Islet of Langerhans (tissue), 1 donor: ENCODE measurements around the gene ZRANB1.

ENCODE experiments used
- FAIRE-seq: peaks from one replicate; lab custom pipeline; 2011; peaks lifted over from hg19 to GRCh38; lab: Jason Lieb, UNC

Gene ZRANB1

GRCh38 chr10:125021686-125022344 is 79.9 kb downstream of the ZRANB1 start:
- no peak for FAIRE-seq

DNA sequence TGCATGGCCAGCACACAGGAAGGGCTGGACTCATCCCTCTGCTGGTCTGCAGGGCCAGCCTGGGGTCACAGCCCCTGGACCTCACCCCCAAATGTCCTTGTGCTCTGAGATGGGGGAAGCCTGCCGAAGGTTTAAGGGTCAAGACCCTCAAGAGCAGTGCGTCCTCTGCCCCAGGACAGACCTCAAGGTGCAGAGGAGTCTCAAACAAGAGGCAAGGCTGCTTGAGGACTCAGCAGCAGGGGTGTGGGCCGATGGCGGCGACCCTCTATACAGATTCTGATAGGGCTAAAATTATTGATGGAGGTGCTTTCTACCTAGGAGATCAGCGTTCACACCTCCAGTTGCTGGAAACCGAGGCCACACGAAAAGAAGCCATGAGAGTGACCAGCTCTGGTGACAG is 80.7 kb downstream of the ZRANB1 start:
- no peak for FAIRE-seq

DNA sequence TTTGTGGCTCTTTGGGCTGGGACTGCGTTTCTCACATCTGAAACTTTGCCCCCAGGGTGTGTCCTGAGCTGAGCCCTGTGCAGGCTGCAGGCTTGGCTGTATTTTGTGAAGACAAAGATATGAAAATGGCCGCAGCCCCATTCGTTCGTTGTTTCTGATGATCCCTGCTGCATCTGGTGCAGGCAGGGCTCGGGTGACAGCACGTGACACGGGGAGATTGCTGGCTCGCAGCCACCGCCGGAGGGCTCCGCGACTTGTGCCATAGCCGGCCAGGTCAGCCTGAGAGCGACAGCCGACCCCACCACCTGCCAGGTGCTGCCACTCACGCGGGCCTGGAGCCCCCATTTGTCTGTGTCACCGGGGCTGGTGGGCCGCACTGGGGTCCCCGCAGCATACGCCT is 81.3 kb downstream of the ZRANB1 start:
- no peak for FAIRE-seq

GRCh38 chr10:125023862-125024496 is 82.1 kb downstream of the ZRANB1 start:
- FAIRE-seq, result no peak

GRCh38 chr10:125024497-125025234 is 82.7 kb downstream of the ZRANB1 start:
- FAIRE-seq, result peak; percentile 85

DNA sequence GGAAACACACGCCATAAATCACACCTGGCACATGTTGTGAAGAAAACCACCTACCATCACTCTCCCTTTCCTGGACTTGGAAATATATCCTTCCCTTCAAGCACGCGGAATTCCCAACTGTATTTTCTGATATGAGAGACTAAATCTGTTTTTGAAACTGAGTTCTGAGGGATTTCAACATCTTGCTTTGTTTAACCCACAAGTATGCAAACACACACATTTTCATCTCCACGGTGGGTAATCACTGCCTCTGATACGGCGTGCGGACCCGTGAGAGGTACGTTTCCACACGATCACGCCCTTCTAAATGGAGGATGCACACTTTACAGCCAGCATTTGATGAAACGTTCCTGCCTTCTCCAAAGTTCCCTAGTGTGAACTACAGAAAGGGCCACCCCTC is 83.4 kb downstream of the ZRANB1 start:
- no peak for FAIRE-seq

- FAIRE-seq, result no peak
These were observed 84.4 kb downstream of the ZRANB1 start for GRCh38 chr10:125026036-125026931.

GRCh38 chr10:125026974-125027735 is 85.2 kb downstream of the ZRANB1 start:
- no peak for FAIRE-seq

DNA sequence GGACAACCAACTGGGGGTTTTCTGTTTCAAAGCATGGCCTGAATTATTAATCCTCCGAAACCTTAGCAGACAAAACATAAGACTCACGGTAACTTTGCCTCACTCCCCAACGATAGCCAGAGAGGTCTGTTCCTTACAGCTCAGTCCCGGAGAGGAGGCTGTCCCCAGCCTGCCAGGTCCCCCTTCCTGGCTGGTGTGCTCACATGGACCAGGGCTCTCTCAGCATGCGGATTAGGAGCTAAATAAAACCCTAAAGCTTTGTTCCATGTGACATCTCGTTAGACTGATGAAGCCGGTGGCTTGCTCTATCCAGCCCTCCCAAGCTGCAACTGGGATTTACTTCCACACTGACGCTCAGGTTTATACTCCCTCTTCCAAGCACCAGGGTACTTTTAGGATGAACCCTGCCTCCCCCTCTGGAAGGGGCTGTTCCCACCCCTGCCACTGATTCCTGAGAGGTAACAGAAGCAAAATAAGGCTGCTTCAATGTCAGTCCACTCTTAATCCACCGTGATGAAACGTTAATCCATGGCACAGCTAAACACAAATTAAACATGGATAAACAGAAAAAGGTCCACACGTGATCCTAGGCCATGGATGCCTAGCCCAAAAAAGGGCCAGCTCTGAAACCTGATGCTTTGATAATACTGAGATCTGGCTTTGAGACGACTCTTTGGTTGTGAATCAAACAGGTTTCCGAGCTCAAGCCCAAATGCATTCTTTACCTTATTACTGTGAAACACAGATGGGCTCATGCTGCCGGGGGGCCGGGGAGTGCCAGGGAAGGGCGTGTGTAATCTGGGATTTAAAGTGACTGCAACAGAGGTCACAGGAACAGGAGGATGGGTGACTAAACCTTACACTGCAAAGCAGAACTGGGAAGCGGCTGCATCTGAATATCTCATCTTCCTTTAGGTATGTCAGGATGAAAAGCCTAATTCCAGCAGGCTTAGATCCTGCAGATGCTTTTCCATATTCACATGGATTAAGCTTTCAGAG is 86.2 kb downstream of the ZRANB1 start:
- no peak for FAIRE-seq

DNA sequence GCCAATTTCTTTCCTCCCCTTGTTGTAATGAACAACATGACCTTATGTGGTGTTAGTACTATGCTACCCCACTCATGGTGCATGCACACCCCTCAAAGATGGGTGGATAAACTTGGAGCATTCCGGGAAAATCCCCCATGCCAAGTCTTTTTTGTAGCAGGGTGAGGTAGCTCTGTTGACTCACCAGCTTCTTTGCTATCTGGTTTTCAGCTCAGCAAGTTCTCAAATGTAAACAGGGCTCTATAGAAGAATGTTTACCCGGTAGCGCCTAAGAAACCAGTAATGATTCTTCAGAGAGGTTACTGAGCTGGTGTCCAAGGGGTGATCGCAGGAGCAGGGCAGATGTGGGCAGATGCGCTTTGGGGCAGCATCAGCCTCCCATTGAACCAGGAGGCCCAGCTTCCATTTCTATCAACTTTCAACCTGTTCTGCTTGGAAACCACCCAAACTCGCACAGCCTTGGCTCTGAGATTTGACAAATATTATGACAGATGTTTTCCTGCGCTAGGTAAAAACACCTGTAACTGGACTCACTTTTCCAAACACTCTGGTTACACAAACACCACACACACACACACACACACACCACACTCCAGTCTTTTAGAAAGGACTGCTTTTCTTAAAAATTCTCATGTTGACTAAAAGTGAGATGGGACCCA is 87.8 kb downstream of the ZRANB1 start:
- FAIRE-seq, result no peak

- no peak for FAIRE-seq
These were observed 88.8 kb downstream of the ZRANB1 start for GRCh38 chr10:125030567-125031197.

- FAIRE-seq, result no peak
These were observed 90.6 kb downstream of the ZRANB1 start for GRCh38 chr10:125032474-125033020.

GRCh38 chr10:125033146-125033924 is 91.4 kb downstream of the ZRANB1 start:
- no peak for FAIRE-seq

DNA sequence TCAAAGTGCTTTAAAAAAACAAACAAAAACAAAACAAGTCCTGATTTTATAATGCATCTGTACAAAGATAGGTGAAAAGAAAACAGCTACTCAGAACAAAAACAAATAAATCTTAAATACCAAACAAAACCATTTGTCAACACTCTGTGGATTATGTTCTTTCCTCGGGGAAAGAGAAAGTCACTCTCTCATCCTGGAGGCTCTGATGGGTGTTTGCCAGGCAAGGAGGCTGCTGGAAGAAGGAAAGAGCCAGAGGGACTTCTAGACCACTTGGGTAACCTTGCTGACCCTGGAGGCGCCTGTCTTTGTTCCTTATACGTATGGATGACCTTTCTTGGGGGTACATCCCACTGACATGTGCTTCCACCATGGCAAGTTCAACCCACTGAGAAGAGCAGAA is 92.8 kb downstream of the ZRANB1 start:
- no peak for FAIRE-seq

GRCh38 chr10:125035136-125035535 is 93.2 kb downstream of the ZRANB1 start:
- FAIRE-seq, result no peak

DNA sequence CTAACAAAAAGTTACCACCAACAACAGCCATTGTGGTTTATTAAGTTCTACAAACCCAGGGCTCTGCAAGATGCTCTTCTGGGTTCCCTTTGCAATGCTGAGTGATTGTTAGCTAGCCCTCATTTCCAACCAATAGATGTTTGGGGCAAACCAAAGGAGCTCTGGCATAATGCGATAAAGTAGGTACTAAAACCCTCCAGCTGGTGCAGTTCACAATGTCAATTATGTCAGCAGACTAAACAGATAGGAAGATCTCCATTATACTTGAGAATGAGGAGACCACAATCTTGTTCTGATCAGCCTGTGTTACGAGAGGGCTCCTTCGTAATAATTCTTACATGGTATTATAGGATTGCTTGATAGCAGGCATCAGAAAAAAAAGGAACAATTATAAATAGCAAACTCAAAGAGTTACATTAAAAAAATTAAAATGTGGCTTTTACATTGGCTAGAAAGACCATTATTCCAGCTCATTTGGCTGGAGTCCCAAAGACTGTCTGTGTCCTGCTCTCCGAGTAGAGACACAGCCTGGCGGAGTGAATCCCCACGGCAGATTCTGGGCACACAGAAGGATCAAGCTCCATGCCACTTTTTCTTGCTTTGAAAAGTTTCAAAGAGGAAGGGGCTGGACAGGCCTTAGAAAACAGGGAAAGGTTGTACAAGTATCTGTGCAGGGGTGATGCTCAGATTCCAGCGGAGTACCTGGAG is 93.8 kb downstream of the ZRANB1 start:
- no peak for FAIRE-seq

- no peak for FAIRE-seq
These were observed 95.4 kb downstream of the ZRANB1 start for GRCh38 chr10:125037145-125037877.
